CD4-positive, CD25-positive, alpha-beta regulatory T cell (primary cell): ENCODE data around the gene VPS36. TPM values are rescaled to one million over a fixed set of nuclear protein-coding genes. Genes with fewer than 3 reads are reported as not detected.
"Not testable (repeated sequence)": the region's sequence is repeated elsewhere in the genome, so short reads cannot be mapped to it uniquely, and the experiment has no call there.

Experiments used
- ATAC-seq, 2 donors: fragments of 150-1000 bp; cut with Tn5 transposase; one replicate each; pipeline ENCODE4 v1.10.0; 2021; ENCODE audit warnings: low read depth in 2 of 2, moderate number of reproducible peaks in 2 of 2, moderate library complexity in 1 of 2
- DNase-seq, 3 donors: peaks; one replicate each; pipeline versions ENCODE4 v3.0.0 to v3.0.0-alpha.2; 2012 to 2022; ENCODE audit warnings: mixed read lengths in 1 of 3
- H3K27ac ChIP-seq: one replicate; pipeline ENCODE4 v1.7.0; 2013; ENCODE audit warnings: mild to moderate bottlenecking, low read length; ENCODE audit not compliant: insufficient read depth, poor library complexity, severe bottlenecking
- H3K27me3 ChIP-seq: one replicate; pipeline ENCODE4 v1.7.0; 2013; ENCODE audit warnings: low read length; ENCODE audit not compliant: control insufficient read depth, insufficient read depth
- H3K36me3 ChIP-seq: one replicate; pipeline ENCODE4 v1.7.0; 2013; ENCODE audit warnings: mild to moderate bottlenecking, low read length, moderate library complexity; ENCODE audit not compliant: control insufficient read depth, insufficient read depth
- H3K4me1 ChIP-seq: 2 replicates; pipeline ENCODE4 v1.7.0; 2013; ENCODE audit warnings: mild to moderate bottlenecking, low read length; ENCODE audit not compliant: insufficient read depth, control insufficient read depth, poor library complexity, severe bottlenecking
- H3K4me3 ChIP-seq: one replicate; pipeline ENCODE4 v1.7.0; 2013; ENCODE audit warnings: low read depth, mild to moderate bottlenecking, low read length, moderate library complexity
- H3K9me3 ChIP-seq, 2 experiments: 1 replicate in 1 of 2; 2 replicates in 1 of 2; pipeline ENCODE4 v1.7.0; 2013; ENCODE audit warnings: low read length in 2 of 2, mild to moderate bottlenecking in 1 of 2, moderate library complexity in 1 of 2; ENCODE audit not compliant: control insufficient read depth in 2 of 2
- H3K27ac Mint-ChIP-seq, 3 donors: one replicate each; pipeline ENCODE4 v1.8.0; 2020 to 2022; ENCODE audit warnings: mild to moderate bottlenecking in 3 of 3, mixed read lengths in 3 of 3, moderate library complexity in 2 of 3
- H3K27me3 Mint-ChIP-seq: one replicate; pipeline ENCODE4 v1.8.0; 2022; ENCODE audit warnings: mild to moderate bottlenecking, mixed read lengths
- H3K36me3 Mint-ChIP-seq: one replicate; pipeline ENCODE4 v1.8.0; 2020; ENCODE audit warnings: mixed read lengths
- H3K4me1 Mint-ChIP-seq, 4 donors: one replicate each; pipeline ENCODE4 v1.8.0; 2020 to 2022; ENCODE audit warnings: mixed read lengths in 4 of 4, mild to moderate bottlenecking in 1 of 4
- H3K4me3 Mint-ChIP-seq, 4 donors: one replicate each; pipeline ENCODE4 v1.8.0; 2020 to 2022; ENCODE audit warnings: mild to moderate bottlenecking in 4 of 4, mixed read lengths in 4 of 4, moderate library complexity in 3 of 4
- H3K9me3 Mint-ChIP-seq, 7 donors: one replicate each; pipeline ENCODE4 v1.8.0; 2020 to 2022; ENCODE audit warnings: mixed read lengths in 7 of 7, mild to moderate bottlenecking in 3 of 7, moderate library complexity in 2 of 7
- polyA plus RNA-seq, 4 donors: library from polyadenylated mRNA; unstranded; fragments of 300-500 nt; fragmentation: Illumina TruSeq; gene quantifications; one replicate each; pipeline ENCODE4 v1.2.3, GENCODE V29; 2021
- total RNA-seq: library from RNA; stranded (reverse); gene quantifications from one replicate; pipeline ENCODE4 v1.2.3, GENCODE V29; 2022

Gene VPS36
- total RNA-seq (39.5 TPM), polyA plus RNA-seq (10 to 100 TPM; 36.8 to 39.5 (median 37.6) TPM)

GRCh38 chr13:52450012-52450792, at the start of gene VPS36:
TSS of gene VPS36 (minus strand) at chr13:52450634. CDS start at chr13:52450594, 40 bp downstream.
- Mint-ChIP-seq H3K4me3 (peak within 1 kb of the TSS; percentile 91 to 99 (median 92)), H3K27ac (peak within 1 kb of the TSS; percentile 89 to 94 (median 90)), H3K27me3 (no peaks in the 10 kb centered on the region), H3K36me3 (no peaks in the 10 kb centered on the region), H3K9me3 (no peaks in the 10 kb centered on the region), H3K4me1 (peaks cover 17 to 56% (median 38%) of the 10 kb centered on the region in 4 donors)
- H3K4me3 ChIP-seq: peak within 1 kb of the TSS; percentile 98
- H3K36me3 ChIP-seq: no peaks in the 10 kb centered on the region
- H3K4me1 ChIP-seq: peaks cover 47% of the 10 kb centered on the region
- peak within 1 kb of the TSS; percentile 61 for H3K27ac ChIP-seq
- ATAC-seq: peak; percentile 78
- DNase-seq: peak; percentile 88 to 96 (median 94)
- H3K9me3 ChIP-seq: no peaks in the 10 kb centered on the region
- H3K27me3 ChIP-seq: no peaks in the 10 kb centered on the region

- not testable (repeated sequence) for H3K36me3 ChIP-seq, H3K36me3 Mint-ChIP-seq, H3K4me1 ChIP-seq, H3K9me3 Mint-ChIP-seq, H3K9me3 ChIP-seq, H3K4me3 ChIP-seq, H3K27me3 ChIP-seq, H3K27me3 Mint-ChIP-seq
- Mint-ChIP-seq H3K4me1 (peaks cover 0 to 14% (median 5%) of the 10 kb centered on the region in 4 donors), H3K4me3 (peak overlapping the region in 1 of 4 donors; percentile 43), H3K27ac (peak overlapping the region in 1 of 3 donors; percentile 14)
- H3K27ac ChIP-seq: peak overlapping the region; percentile 55
- ATAC-seq (peak in 1 of 2 donors; percentile 71), DNase-seq (peak in 2 of 3 donors; percentile 14 to 31)
These were observed 47.5 kb upstream of the VPS36 start for GRCh38 chr13:52497979-52498378.

GRCh38 chr13:52494241-52494640, 43.8 kb upstream of the VPS36 start:
- peaks cover 0 to 12% (median 5%) of the 10 kb centered on the region in 4 donors for H3K4me1 Mint-ChIP-seq
- H3K9me3 ChIP-seq, H3K9me3 Mint-ChIP-seq, DNase-seq, H3K4me1 ChIP-seq, H3K4me3 ChIP-seq, H3K36me3 ChIP-seq, H3K27ac Mint-ChIP-seq, H3K36me3 Mint-ChIP-seq, H3K27me3 ChIP-seq, H3K4me3 Mint-ChIP-seq, H3K27ac ChIP-seq, H3K27me3 Mint-ChIP-seq, ATAC-seq: not testable (repeated sequence)

- H3K36me3 Mint-ChIP-seq, H3K27ac Mint-ChIP-seq, H3K4me3 Mint-ChIP-seq, H3K4me1 Mint-ChIP-seq, H3K27me3 Mint-ChIP-seq, H3K4me1 ChIP-seq, ATAC-seq, H3K4me3 ChIP-seq, H3K27ac ChIP-seq, H3K9me3 Mint-ChIP-seq, H3K9me3 ChIP-seq, H3K27me3 ChIP-seq, DNase-seq, H3K36me3 ChIP-seq: not testable (repeated sequence)
These were observed 40.6 kb upstream of the VPS36 start for GRCh38 chr13:52491015-52491414.

GRCh38 chr13:52488763-52489162, 38.3 kb upstream of the VPS36 start:
- H3K4me3 ChIP-seq, H3K36me3 ChIP-seq, H3K4me1 Mint-ChIP-seq, ATAC-seq, H3K9me3 Mint-ChIP-seq, H3K27me3 ChIP-seq, H3K27ac ChIP-seq, DNase-seq, H3K4me1 ChIP-seq, H3K4me3 Mint-ChIP-seq, H3K27ac Mint-ChIP-seq, H3K27me3 Mint-ChIP-seq, H3K9me3 ChIP-seq, H3K36me3 Mint-ChIP-seq: not testable (repeated sequence)

GRCh38 chr13:52487078-52487477, 36.6 kb upstream of the VPS36 start:
- ATAC-seq: not testable (repeated sequence)

GRCh38 chr13:52480677-52481428, 30.4 kb upstream of the VPS36 start:
- not testable (repeated sequence) for H3K27me3 Mint-ChIP-seq, ATAC-seq, H3K4me1 Mint-ChIP-seq, DNase-seq, H3K27ac ChIP-seq, H3K27ac Mint-ChIP-seq, H3K9me3 Mint-ChIP-seq, H3K36me3 Mint-ChIP-seq, H3K36me3 ChIP-seq, H3K4me1 ChIP-seq, H3K4me3 ChIP-seq, H3K9me3 ChIP-seq, H3K4me3 Mint-ChIP-seq, H3K27me3 ChIP-seq

More at GRCh38 chr13:52487078-52487477, 36.6 kb upstream of the VPS36 start:
- not testable (repeated sequence) for H3K4me3 ChIP-seq, H3K9me3 Mint-ChIP-seq, H3K4me3 Mint-ChIP-seq, H3K36me3 ChIP-seq, H3K4me1 ChIP-seq, DNase-seq, H3K36me3 Mint-ChIP-seq, H3K9me3 ChIP-seq, H3K27ac ChIP-seq, H3K27me3 ChIP-seq, H3K27me3 Mint-ChIP-seq, H3K4me1 Mint-ChIP-seq, H3K27ac Mint-ChIP-seq
